Fibroblast of lung (primary cell): ENCODE results near the gene MAGEH1. TPM values are rescaled to one million over a fixed set of nuclear protein-coding genes. Genes with fewer than 3 reads are reported as not detected.
"Not testable (repeated sequence)": the region's sequence is repeated elsewhere in the genome, so short reads cannot be mapped to it uniquely, and the experiment has no call there.

Experiments used
- DNase-seq, 2 donors: peaks; one replicate each; pipeline versions ENCODE4 v3.0.0 to v3.0.0-alpha.2; 2010; ENCODE audit warnings: low read depth in 2 of 2
- H2AFZ ChIP-seq: 2 replicates; pipeline ENCODE4 v1.5.1; 2012; ENCODE audit warnings: low read length, control low read depth, inconsistent platforms
- H3K27ac ChIP-seq: 2 replicates; pipeline ENCODE4 v1.5.1; 2011; ENCODE audit warnings: low read length, control low read depth; ENCODE audit not compliant: insufficient read depth
- H3K27me3 ChIP-seq: 2 replicates; pipeline ENCODE4 v1.5.1; 2011; ENCODE audit warnings: mild to moderate bottlenecking, low read length; ENCODE audit not compliant: control insufficient read depth, insufficient read depth
- H3K36me3 ChIP-seq: 2 replicates; pipeline ENCODE4 v1.5.1; 2011; ENCODE audit warnings: low read length; ENCODE audit not compliant: control insufficient read depth, insufficient read depth
- H3K4me1 ChIP-seq: 2 replicates; pipeline ENCODE4 v1.5.1; 2011; ENCODE audit warnings: low read length; ENCODE audit not compliant: control insufficient read depth, insufficient read depth; ENCODE audit errors: extremely low read depth
- H3K4me2 ChIP-seq: 2 replicates; pipeline ENCODE4 v1.5.1; 2011; ENCODE audit warnings: low read length, control low read depth; ENCODE audit not compliant: insufficient read depth; ENCODE audit errors: extremely low read depth
- H3K4me3 ChIP-seq, 4 experiments: fragments of 200-600 bp in 1 of 4; sonication (generic) in 1 of 4; replicated peaks in 1 of 4; 2 replicates each; pipeline ENCODE4 v1.5.1; 2011 to 2016; ENCODE audit warnings: low read length in 4 of 4, low read depth in 3 of 4, mild to moderate bottlenecking in 3 of 4, control low read depth in 2 of 4, inconsistent platforms in 1 of 4, mixed read lengths in 1 of 4; ENCODE audit not compliant: insufficient read depth in 1 of 4; ENCODE audit errors: control extremely low read depth in 1 of 4
- H3K79me2 ChIP-seq: 2 replicates; pipeline ENCODE4 v1.5.1; 2012; ENCODE audit warnings: mild to moderate bottlenecking, low read length, inconsistent platforms; ENCODE audit not compliant: control insufficient read depth, insufficient read depth
- H3K9ac ChIP-seq: 2 replicates; pipeline ENCODE4 v1.5.1; 2011; ENCODE audit warnings: mild to moderate bottlenecking, low read length, control low read depth; ENCODE audit not compliant: insufficient read depth
- H3K9me3 ChIP-seq: 2 replicates; pipeline ENCODE4 v1.5.1; 2012; ENCODE audit warnings: low read depth, low read length; ENCODE audit not compliant: control insufficient read depth, insufficient read depth
- H4K20me1 ChIP-seq: 2 replicates; pipeline ENCODE4 v1.5.1; 2011; ENCODE audit warnings: low read length; ENCODE audit not compliant: control insufficient read depth, insufficient read depth; ENCODE audit errors: extremely low read depth
- EZH2 ChIP-seq: IDR thresholded peaks from 2 replicates; pipeline ENCODE4 v1.5.1; 2012; ENCODE audit warnings: low read length, control low read depth, mild to moderate bottlenecking; ENCODE audit errors: missing control alignments
- polyA minus RNA-seq: library from RNA; depleted of rRNA, polyadenylated mRNA; stranded (reverse); fragments of >200 nt; gene quantifications from 2 replicates; pipeline ENCODE4 v1.2.3, GENCODE V29; 2011; ENCODE audit warnings: low replicate concordance
- polyA plus RNA-seq, 2 donors: library from polyadenylated mRNA; depleted of rRNA in 1 of 2; stranded (reverse) in 1 of 2; unstranded in 1 of 2; fragments of >200 nt; gene quantifications; 2 replicates each; pipeline ENCODE4 v1.2.1, GENCODE V29; 2011 to 2012; ENCODE audit warnings: missing spikeins in 1 of 2
- total RNA-seq: library from RNA; depleted of rRNA; stranded (reverse); fragments of >200 nt; gene quantifications from 2 replicates; pipeline ENCODE4 v1.2.1, GENCODE V29; 2014
- TF ChIP-seq, protein P1 (sequence below), 2 donors: IDR thresholded peaks in 1 of 2; conservative IDR thresholded peaks in 1 of 2; 1 replicate in 1 of 2; 2 replicates in 1 of 2; pipeline ENCODE4 v1.5.1; 2011 to 2012; ENCODE audit warnings: low read length in 2 of 2, control low read depth in 1 of 2, inconsistent platforms in 1 of 2, low read depth in 1 of 2, mild to moderate bottlenecking in 1 of 2

The MAGEH1 gene, protein sequence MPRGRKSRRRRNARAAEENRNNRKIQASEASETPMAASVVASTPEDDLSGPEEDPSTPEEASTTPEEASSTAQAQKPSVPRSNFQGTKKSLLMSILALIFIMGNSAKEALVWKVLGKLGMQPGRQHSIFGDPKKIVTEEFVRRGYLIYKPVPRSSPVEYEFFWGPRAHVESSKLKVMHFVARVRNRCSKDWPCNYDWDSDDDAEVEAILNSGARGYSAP
- 16.5 and 21.8 TPM in 2 replicates for total RNA-seq
- 24.4 and 38.5 TPM in 2 replicates for polyA plus RNA-seq
- 21.0 and 31.4 TPM in 2 replicates for polyA plus RNA-seq (2012)
- 9.9 and 11.5 TPM in 2 replicates for polyA minus RNA-seq

DNA sequence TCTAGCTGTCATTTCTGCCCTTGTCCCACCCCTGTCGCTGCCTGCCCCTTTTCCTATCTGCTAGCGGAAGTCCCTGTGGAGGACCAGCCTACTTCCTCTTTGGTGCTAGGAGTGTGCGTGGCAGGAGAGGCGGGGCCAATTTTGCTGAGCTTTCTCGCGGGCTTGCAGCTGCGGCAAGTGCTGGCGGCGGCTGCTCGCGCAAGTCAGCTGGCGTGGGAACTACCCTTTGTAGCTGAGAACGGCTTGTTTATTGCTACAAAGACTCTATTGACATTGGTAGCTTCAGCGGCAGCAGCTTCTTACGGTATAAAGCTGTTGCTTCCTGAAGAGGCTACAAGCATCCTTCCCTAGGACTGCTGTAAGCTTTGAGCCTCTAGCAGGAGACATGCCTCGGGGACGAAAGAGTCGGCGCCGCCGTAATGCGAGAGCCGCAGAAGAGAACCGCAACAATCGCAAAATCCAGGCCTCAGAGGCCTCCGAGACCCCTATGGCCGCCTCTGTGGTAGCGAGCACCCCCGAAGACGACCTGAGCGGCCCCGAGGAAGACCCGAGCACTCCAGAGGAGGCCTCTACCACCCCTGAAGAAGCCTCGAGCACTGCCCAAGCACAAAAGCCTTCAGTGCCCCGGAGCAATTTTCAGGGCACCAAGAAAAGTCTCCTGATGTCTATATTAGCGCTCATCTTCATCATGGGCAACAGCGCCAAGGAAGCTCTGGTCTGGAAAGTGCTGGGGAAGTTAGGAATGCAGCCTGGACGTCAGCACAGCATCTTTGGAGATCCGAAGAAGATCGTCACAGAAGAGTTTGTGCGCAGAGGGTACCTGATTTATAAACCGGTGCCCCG lies at the start of gene MAGEH1:
Gene MAGEH1, plus strand, starts transcription at position 138 of the 843 bp plus-strand sequence. Its CDS starts 248 bp downstream, at position 386.
- H3K9ac ChIP-seq, result peak within 1 kb of the TSS; percentile 62
- TF ChIP-seq, protein P1, sequence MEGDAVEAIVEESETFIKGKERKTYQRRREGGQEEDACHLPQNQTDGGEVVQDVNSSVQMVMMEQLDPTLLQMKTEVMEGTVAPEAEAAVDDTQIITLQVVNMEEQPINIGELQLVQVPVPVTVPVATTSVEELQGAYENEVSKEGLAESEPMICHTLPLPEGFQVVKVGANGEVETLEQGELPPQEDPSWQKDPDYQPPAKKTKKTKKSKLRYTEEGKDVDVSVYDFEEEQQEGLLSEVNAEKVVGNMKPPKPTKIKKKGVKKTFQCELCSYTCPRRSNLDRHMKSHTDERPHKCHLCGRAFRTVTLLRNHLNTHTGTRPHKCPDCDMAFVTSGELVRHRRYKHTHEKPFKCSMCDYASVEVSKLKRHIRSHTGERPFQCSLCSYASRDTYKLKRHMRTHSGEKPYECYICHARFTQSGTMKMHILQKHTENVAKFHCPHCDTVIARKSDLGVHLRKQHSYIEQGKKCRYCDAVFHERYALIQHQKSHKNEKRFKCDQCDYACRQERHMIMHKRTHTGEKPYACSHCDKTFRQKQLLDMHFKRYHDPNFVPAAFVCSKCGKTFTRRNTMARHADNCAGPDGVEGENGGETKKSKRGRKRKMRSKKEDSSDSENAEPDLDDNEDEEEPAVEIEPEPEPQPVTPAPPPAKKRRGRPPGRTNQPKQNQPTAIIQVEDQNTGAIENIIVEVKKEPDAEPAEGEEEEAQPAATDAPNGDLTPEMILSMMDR (conservative IDR thresholded peaks at IDR 0.05 in 1 of 2, IDR thresholded peaks at IDR 0.05 in 1 of 2; ENCODE audit: low read depth in 1 of 2, low read length in 2 of 2), result no peak
- no peak for TF ChIP-seq EZH2
- H3K36me3 ChIP-seq, result no peaks in the 10 kb centered on the region
- H3K4me3 ChIP-seq, result peak within 1 kb of the TSS; percentile 68 to 86 (median 76)
- no peaks in the 10 kb centered on the region for H3K27me3 ChIP-seq
- H3K9me3 ChIP-seq, result no peaks in the 10 kb centered on the region
- peak within 1 kb of the TSS; percentile 85 for H3K27ac ChIP-seq
- H3K79me2 ChIP-seq, result peaks cover 4% of the 10 kb centered on the region
- no peaks in the 10 kb centered on the region for H4K20me1 ChIP-seq
- peak within 1 kb of the TSS; percentile 69 for H2AFZ ChIP-seq
- H3K4me1 ChIP-seq, result peaks cover 2% of the 10 kb centered on the region
- peak; percentile 81 to 82 for DNase-seq
- H3K4me2 ChIP-seq, result peak within 1 kb of the TSS; percentile 80

DNA sequence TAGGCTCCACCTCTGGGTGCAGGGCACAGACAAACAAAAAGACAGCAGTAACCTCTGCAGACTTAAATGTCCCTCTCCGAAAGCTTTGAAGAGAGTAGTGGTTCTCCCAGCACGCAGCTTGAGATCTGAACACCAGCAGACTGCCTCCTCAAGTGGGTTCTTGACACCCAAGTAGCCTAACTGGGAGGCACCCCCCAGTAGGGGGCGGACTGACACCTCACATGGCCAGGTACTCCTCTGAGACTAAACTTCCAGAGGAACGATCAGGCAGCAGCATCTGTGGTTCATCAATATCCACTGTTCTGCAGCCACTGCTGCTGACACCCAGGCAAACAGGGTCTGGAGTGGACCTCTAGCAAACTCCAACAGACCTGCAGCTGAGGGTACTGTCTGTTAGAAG lies 24.8 kb upstream of the MAGEH1 start:
- H4K20me1 ChIP-seq, H3K9ac ChIP-seq, H3K4me2 ChIP-seq, H3K9me3 ChIP-seq, H3K27me3 ChIP-seq, H3K4me3 ChIP-seq, H3K79me2 ChIP-seq, H2AFZ ChIP-seq, H3K27ac ChIP-seq, DNase-seq, H3K4me1 ChIP-seq, H3K36me3 ChIP-seq: not testable (repeated sequence)

DNA sequence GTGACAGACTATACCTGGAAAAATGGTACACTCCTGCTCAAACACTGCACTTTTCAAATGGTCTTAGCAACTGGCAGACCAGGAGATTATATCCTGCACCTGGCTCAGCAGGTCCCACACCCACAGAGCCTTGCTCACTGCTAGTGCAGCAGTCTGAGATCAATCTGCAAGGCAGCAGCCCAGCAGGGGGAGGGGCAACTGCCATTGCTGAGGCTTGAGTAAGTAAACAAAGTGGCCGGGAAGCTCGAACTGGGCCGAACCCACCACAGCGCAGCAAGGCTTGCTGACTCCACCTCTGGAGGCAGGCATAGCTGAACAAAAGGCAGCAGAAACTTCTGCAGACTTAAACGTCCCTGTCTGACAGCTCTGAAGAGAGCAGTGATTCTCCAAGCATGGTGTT lies 8.5 kb upstream of the MAGEH1 start:
- not testable (repeated sequence) for H3K36me3 ChIP-seq, H3K27ac ChIP-seq, H3K79me2 ChIP-seq, H3K4me1 ChIP-seq, DNase-seq, H3K9ac ChIP-seq, H2AFZ ChIP-seq, H3K4me2 ChIP-seq, H3K27me3 ChIP-seq, H4K20me1 ChIP-seq, H3K9me3 ChIP-seq, H3K4me3 ChIP-seq

DNA sequence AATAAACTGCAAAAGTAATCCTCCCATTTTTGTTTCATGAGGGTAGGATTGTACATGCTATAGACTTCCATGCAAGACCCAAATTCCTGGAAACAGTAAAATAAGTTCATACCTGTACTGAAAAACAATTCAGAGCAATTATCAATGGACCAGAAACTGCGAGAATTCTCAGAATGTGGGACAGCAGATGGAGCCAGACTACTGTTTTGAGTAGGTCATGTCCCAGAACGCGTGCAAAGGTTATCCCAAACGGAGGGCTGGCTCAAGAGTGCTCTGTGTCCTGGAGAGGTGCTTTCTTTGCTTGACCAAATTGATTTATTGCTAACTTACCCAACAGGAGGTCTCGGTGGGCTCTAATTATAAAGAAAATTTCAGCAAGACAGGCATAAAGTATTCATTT lies 1.7 kb upstream of the MAGEH1 start:
- no peak overlapping the region for H3K9ac ChIP-seq
- H2AFZ ChIP-seq, result no peak overlapping the region
- peak in 1 of 2 donors; percentile 24 for DNase-seq
- H3K36me3 ChIP-seq, result no peaks in the 10 kb centered on the region
- no peaks in the 10 kb centered on the region for H3K9me3 ChIP-seq
- no peak overlapping the region for H3K27ac ChIP-seq
- no peak overlapping the region for H3K4me3 ChIP-seq
- no peak overlapping the region for H3K4me2 ChIP-seq
- peaks cover 4% of the 10 kb centered on the region for H3K79me2 ChIP-seq
- no peak for TF ChIP-seq EZH2
- TF ChIP-seq, protein P1 (conservative IDR thresholded peaks at IDR 0.05 in 1 of 2, IDR thresholded peaks at IDR 0.05 in 1 of 2; ENCODE audit: low read depth in 1 of 2, low read length in 2 of 2), result peak in 1 of 2 donors; percentile 15
- H4K20me1 ChIP-seq, result no peaks in the 10 kb centered on the region
- no peaks in the 10 kb centered on the region for H3K27me3 ChIP-seq
- peaks cover 2% of the 10 kb centered on the region for H3K4me1 ChIP-seq
